Mammary epithelial cell (primary cell): Measurements from ENCODE around the gene AGPS.

Experiments used
- EZH2 ChIP-seq: IDR thresholded peaks from 2 replicates; pipeline ENCODE4 v1.6.1; 2012; ENCODE audit warnings: low read length, inconsistent platforms, borderline replicate concordance
- TF ChIP-seq, protein P1 (sequence below), 2 donors: IDR thresholded peaks in 1 of 2; conservative IDR thresholded peaks in 1 of 2; 2 replicates each; pipeline ENCODE4 v1.5.1; 2011 to 2012; ENCODE audit warnings: inconsistent platforms in 2 of 2, low read length in 2 of 2, mild to moderate bottlenecking in 2 of 2, control low read depth in 1 of 2, low read depth in 1 of 2; ENCODE audit not compliant: insufficient read depth in 1 of 2; ENCODE audit errors: extremely low read depth in 1 of 2

DNA sequence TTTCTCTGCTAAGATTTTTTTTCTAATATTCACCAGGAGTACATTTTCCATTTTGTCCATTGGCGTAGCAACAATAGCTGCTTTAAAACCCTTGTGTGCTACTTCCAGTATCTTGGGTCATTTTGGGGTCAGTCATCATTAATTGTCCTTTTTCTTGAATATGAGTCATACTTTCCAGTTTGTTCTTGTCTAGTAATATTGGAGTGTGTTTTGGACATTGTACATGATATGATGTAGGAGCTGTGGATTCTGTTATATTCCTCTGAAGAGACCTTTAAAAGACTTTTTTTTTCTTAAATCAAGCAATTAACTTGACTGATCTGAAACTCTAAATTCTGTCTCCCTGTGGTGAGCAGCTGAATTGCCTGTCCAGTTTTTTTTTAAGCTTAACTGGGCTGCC is 40.8 kb downstream of the AGPS start:
- TF ChIP-seq, protein P1, sequence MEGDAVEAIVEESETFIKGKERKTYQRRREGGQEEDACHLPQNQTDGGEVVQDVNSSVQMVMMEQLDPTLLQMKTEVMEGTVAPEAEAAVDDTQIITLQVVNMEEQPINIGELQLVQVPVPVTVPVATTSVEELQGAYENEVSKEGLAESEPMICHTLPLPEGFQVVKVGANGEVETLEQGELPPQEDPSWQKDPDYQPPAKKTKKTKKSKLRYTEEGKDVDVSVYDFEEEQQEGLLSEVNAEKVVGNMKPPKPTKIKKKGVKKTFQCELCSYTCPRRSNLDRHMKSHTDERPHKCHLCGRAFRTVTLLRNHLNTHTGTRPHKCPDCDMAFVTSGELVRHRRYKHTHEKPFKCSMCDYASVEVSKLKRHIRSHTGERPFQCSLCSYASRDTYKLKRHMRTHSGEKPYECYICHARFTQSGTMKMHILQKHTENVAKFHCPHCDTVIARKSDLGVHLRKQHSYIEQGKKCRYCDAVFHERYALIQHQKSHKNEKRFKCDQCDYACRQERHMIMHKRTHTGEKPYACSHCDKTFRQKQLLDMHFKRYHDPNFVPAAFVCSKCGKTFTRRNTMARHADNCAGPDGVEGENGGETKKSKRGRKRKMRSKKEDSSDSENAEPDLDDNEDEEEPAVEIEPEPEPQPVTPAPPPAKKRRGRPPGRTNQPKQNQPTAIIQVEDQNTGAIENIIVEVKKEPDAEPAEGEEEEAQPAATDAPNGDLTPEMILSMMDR (conservative IDR thresholded peaks at IDR 0.05 in 1 of 2, IDR thresholded peaks at IDR 0.05 in 1 of 2; ENCODE audit: extremely low read depth in 1 of 2, insufficient read depth in 1 of 2, low read depth in 1 of 2, low read length in 2 of 2): no peak
- TF ChIP-seq EZH2: no peak
